ENCODE measurements around the gene TBC1D5.

DNA sequence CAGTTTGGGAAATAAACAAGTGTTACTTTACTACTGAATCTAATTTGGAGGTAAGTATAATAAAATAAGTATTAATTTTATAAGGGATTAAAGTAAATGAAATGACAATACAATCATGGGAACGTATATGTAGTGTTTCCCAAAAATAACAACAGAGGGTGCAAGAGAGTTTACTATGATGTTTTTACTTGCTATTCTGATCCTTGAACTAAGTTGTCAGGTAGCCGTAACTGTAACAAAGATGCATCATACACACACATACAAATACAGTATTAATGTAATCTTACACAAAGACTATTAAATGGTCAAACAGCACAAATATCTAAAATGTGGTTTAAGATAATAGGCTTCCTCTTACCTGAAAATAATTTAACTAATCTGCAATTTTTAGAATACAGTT, 311.4 kb downstream of the TBC1D5 start:
- TF ChIP-seq POLR2A (IDR thresholded peaks at IDR 0.05; ENCODE audit: extremely low read depth, insufficient read length) (no peak), MYC (IDR thresholded peaks at IDR 0.05; ENCODE audit: low read depth, low read length) (no peak)
- TF ChIP-seq, protein P1, sequence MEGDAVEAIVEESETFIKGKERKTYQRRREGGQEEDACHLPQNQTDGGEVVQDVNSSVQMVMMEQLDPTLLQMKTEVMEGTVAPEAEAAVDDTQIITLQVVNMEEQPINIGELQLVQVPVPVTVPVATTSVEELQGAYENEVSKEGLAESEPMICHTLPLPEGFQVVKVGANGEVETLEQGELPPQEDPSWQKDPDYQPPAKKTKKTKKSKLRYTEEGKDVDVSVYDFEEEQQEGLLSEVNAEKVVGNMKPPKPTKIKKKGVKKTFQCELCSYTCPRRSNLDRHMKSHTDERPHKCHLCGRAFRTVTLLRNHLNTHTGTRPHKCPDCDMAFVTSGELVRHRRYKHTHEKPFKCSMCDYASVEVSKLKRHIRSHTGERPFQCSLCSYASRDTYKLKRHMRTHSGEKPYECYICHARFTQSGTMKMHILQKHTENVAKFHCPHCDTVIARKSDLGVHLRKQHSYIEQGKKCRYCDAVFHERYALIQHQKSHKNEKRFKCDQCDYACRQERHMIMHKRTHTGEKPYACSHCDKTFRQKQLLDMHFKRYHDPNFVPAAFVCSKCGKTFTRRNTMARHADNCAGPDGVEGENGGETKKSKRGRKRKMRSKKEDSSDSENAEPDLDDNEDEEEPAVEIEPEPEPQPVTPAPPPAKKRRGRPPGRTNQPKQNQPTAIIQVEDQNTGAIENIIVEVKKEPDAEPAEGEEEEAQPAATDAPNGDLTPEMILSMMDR (IDR thresholded peaks at IDR 0.05; ENCODE audit: low read depth, low read length) = no peak
- TF ChIP-seq, protein P2, sequence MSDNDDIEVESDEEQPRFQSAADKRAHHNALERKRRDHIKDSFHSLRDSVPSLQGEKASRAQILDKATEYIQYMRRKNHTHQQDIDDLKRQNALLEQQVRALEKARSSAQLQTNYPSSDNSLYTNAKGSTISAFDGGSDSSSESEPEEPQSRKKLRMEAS (IDR thresholded peaks at IDR 0.05; ENCODE audit: low read depth, low read length) = no peak

All from NB4 (cell line).